Hepatocyte (in vitro differentiated cells): ENCODE measurements around the gene CCDC192.
"Not testable (repeated sequence)": the region's sequence is repeated elsewhere in the genome, so short reads cannot be mapped to it uniquely, and the experiment has no call there.

Source experiments
- EZH2 ChIP-seq: fragments of 200-600 bp; sonication (generic); IDR thresholded peaks from 2 replicates; pipeline ENCODE4 v1.6.1; 2016; ENCODE audit warnings: antibody characterized with exemption, mild to moderate bottlenecking, borderline replicate concordance
- EZH2phosphoT487 ChIP-seq: fragments of 200-600 bp; sonication (generic); IDR thresholded peaks from one replicate; pipeline ENCODE4 v1.6.1; 2018; ENCODE audit warnings: antibody characterized with exemption, mild to moderate bottlenecking, low read depth, moderate library complexity; ENCODE audit not compliant: unreplicated experiment, severe bottlenecking
- TF ChIP-seq, protein P1 (sequence below): fragments of 200-600 bp; sonication (generic); IDR thresholded peaks from 2 replicates; pipeline ENCODE4 v1.5.1; 2016; ENCODE audit warnings: antibody characterized with exemption, mild to moderate bottlenecking; ENCODE audit not compliant: poor library complexity

GRCh38 chr5:127679691-127680330 is 23.4 kb upstream of the CCDC192 start:
- TF ChIP-seq, protein P1, sequence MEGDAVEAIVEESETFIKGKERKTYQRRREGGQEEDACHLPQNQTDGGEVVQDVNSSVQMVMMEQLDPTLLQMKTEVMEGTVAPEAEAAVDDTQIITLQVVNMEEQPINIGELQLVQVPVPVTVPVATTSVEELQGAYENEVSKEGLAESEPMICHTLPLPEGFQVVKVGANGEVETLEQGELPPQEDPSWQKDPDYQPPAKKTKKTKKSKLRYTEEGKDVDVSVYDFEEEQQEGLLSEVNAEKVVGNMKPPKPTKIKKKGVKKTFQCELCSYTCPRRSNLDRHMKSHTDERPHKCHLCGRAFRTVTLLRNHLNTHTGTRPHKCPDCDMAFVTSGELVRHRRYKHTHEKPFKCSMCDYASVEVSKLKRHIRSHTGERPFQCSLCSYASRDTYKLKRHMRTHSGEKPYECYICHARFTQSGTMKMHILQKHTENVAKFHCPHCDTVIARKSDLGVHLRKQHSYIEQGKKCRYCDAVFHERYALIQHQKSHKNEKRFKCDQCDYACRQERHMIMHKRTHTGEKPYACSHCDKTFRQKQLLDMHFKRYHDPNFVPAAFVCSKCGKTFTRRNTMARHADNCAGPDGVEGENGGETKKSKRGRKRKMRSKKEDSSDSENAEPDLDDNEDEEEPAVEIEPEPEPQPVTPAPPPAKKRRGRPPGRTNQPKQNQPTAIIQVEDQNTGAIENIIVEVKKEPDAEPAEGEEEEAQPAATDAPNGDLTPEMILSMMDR: not testable (repeated sequence)
- not testable (repeated sequence) for TF ChIP-seq EZH2, EZH2phosphoT487
